M059J (cell line): ENCODE results near the gene VEGFB. TPM values are rescaled to one million over a fixed set of nuclear protein-coding genes. Genes with fewer than 3 reads are reported as not detected.

Experiments used
- DNase-seq: peaks from one replicate; pipeline ENCODE4 v3.0.0-alpha.2; 2012; ENCODE audit warnings: low read depth
- total RNA-seq: library from RNA; depleted of rRNA; stranded (reverse); fragments of >200 nt; shearing (Covaris generic); gene quantifications from 2 replicates; pipeline ENCODE4 v1.2.3, GENCODE V29; 2014; rRNA removed

The VEGFB gene, protein sequence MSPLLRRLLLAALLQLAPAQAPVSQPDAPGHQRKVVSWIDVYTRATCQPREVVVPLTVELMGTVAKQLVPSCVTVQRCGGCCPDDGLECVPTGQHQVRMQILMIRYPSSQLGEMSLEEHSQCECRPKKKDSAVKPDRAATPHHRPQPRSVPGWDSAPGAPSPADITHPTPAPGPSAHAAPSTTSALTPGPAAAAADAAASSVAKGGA
- 29.8 and 36.1 TPM in 2 replicates for total RNA-seq

DNA sequence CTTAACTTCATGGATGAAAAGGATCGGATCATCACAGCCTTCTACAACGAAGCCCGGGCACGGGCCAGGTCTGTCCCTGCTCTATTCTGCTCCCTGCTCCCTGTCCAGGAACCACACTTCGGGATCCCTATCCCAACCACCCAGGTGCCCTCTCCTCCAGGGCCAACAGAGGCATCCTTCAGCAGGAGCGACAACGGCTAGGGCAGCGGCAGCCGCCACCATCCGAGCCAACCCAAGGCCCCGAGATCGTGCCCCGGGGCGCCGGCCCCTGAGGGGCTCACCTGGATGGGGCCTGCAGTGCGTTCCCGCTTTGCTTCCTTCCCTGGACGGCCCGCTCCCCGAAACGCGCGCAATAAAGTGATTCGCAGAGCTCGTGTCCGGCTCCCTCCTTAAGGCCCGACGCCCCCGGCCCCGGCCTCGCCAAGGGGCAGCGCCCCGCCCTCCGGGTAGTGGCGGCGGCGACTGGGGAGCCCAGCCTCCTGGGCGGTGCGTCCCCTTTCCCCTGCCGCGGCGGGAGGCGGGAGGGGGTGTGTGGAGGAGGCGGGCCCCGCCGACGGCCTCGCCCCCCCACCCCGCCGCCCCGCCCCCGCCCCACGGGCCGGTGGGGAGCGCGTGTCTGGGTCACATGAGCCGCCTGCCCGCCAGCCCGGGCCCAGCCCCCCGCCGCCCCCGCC, at the start of gene VEGFB:
TSS of gene VEGFB (plus strand) at position 672 of the 674 bp plus-strand sequence. CDS start 250 bp downstream, outside the sequence.
- DNase-seq: peak; percentile 60

DNA sequence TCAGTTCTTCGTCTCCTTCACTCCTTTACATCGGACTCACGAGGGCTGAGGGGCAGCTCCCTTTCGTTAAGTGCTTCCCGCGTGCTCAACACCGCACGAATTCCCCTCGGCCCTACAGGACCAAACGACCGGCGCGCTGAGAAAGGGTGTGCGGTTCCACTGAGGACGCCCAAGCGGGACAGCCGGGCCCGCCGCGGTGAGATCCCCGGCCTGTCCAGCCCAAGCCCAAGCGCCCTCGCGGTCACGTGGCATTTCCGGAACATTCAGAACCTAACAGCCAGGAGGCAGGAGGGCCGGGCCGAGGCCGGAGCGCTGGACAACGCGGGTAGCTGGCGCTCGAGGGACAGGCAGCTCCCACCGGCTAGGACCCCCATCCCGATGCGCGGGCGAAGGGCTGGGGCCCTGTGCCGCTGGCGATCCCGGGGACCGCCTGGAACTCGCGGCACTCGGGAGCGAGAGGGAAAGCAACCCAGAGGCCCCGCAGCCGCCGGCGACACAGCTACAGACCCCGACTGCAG, 49.1 kb upstream of the VEGFB start:
- DNase-seq: peak; percentile 86

DNA sequence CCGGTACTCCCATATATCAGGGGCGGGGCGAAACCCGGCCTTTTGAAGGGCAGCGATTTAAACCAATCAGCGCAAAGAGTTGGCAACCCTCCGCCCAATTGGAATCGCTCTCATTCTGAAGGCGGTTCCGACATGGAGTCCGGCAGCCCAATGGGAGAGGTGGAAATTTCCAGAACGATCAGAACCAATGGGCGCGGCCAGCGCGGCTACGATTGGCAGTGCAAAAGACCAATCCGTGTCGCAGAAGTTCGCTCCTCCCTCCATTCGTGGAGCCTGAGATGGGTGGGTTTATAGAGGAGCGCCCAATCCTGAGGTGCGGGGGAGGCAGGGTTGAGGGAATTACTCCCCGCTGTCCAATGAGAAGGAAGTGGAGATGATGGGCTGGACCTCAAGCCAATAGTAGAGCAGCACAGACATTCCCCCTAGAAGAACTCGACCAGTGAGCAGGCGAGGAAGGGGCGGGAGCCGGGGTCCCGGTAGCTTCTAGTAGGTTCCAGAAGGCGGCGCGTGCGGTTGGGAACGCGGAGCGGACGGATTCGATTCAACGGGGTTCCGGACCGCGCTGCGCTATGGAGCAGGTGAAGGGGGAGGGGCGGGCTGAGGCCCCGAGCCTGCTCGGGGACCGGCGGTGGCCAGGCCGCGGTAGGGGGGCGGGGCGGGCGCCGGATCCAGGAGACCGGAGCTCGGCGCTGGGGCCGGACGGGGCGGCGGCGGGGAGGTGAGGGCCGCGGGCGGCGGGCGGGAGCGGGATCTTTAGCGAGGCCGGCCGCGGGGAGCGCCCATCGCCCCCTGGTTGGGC, 48.5 kb upstream of the VEGFB start, which contains the start of gene STIP1:
TSS of gene STIP1 (plus strand) at position 479 of the 799 bp plus-strand sequence. CDS start at position 570, 91 bp downstream.
- DNase-seq: peak; percentile 100

DNA sequence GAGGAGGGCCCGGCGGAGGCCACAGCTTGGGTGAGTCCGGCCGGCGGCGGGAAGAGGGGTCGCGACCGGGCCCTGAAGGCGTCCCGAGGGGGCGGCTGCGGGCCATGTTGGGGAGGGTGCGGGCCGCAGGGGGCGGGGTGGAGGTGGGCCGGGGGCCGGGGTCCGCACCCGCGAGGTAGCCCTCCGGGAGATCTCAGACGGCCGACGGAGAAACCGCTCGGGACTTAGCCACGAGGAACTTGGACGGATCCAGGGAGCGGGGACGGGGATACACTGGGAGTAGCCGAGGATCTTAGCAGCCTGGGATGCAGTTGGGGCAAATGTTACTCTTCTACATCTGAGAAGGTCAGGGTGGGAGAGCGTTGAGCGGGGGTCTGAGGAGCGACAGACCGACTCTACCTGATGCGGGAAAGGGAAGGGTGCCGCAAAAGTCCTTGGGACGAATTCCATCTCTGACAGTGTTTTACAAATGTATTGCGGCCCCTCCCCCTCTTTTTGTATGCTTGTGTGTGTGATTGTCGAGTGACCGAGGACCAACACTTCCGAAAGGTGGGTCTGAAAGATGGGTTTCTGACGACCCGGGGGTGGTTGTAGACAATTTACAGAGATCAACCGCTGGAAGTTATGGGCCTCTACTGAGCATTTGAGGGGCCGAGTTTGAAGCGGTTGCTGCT, 47.8 kb upstream of the VEGFB start:
- peak; percentile 27 for DNase-seq

DNA sequence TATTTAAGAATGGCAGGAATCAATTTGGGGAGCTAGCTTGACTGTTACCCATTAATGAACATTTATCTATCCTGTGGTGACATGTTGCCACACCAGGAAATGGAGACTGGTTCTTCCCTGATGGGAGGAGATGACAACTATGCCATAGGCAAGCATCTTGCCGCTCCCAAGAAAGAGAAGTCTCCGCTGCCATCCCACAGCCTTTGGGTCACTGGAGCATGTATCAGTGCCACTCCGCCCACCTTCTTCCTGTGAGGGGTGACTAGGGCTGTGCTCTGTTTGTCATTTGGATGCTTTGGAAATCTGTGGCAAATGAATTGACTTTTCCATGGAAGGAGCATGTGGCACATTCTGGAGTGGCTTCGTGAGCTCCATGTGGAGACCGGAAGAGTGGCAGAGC, 42.0 kb upstream of the VEGFB start:
- DNase-seq: no peak

DNA sequence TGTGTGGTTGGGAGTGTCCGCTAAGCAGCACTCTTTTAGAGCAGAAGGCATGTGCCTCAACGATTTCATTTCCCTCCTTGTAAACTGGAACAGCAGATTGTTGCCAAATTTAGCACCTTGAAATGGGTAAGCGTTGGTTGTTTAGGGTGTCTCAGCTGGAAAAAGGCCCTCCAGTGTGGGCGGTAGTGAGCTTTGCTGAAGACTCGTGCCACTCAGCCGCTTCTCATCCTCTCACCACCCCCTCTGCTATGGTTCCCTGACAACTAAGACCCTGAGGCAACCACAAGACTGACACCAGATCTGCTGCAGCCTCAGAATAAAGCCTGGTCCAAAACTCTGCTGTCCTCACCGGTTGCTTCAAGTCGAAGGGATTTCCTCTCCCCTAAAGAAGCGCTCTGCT, 37.8 kb upstream of the VEGFB start:
- no peak for DNase-seq

DNA sequence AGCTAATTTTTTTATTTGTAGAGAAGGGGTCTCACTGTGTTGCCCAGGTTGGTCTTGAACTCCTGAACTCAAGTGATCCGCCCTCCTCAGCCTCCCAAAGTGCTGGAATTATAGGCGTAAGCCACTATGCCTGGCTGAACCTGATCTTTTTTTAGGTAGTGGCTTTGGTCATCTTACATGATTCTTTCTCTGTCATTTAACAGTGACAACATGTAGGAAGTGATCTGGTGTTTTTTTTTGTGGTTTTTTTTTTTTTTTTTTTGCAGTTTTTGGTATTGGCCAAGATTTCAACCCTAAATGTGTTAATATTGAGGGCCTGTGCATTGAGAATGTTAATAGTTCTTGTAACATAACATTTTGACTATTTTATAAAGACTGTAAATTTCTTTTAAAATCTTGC, 35.9 kb upstream of the VEGFB start:
- DNase-seq: no peak

DNA sequence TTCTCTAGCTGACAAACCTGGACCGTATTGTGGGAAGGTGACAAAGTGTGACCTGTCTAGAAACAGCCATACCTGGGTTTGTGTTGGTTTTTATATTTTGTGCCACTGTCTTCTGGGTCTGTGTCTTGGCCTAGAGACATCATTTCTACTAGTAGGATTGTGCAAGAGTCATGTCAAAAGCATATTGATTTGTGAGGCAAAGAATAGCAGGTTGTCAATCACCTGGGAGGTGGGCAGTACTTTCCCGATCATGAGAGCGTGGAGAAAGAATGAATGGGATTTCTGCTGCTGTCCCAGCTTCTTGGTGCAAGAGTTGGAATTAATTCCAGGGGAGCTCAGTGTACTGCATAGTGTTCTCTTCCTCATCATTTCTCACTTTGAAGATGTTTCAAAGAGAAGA, 32.8 kb upstream of the VEGFB start:
- DNase-seq: no peak

DNA sequence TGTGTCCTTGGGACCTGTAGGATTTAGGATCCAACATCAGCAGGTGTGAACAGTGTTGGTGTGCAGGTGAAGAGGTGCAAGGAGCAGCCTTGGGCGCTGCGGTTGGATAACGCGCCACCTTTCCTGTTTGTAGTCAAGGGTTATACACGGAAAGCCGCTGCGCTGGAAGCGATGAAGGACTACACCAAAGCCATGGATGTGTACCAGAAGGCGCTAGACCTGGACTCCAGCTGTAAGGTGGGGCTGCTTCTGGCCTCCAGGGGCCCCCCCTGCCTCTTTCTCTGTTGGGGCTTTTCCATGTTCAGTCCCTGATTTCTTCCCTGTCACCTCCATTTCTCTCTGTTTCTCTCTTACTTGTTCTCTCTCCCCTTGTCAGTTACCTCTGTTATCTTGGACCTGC, 31.4 kb upstream of the VEGFB start:
- DNase-seq: no peak

DNA sequence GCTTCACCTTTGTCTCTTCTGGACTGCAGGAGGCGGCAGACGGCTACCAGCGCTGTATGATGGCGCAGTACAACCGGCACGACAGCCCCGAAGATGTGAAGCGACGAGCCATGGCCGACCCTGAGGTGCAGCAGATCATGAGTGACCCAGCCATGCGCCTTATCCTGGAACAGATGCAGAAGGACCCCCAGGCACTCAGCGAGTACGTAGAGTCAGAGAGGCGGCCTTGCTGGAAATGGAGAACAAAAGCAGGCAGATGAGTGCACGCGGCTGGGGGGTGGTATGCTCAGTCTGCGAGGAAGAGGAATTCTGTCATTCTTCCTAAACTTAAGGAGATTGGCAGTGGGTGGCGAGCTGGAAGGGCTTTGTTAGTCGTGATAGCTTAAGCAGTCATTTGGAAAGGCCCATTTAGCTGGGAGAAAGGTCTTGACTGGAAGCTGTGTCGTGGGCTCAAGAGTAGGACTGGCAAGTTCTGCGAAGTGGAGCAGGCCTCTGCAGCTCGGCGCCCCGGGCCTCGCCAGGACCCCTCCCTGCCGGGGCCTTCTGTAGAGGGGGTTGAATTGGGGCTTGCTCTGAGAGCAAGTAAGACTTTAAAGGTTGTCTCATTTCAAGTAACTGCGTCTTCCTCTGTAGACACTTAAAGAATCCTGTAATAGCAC, 30.8 kb upstream of the VEGFB start:
- DNase-seq: no peak

DNA sequence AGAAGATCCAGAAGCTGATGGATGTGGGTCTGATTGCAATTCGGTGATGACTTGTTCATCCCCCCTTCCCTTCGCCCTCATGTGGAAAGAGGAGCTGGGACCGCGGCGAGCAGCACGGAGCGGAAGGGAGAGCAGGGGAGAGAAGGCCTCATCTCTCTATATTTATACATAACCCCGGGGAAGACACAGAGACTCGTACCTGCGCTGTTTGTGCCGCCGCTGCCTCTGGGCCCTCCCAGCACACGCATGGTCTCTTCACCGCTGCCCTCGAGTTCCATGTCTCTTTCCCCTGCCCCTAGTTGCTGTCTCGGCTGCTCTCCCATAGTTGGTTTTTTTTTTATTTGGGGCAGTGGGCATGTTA, 30.3 kb upstream of the VEGFB start:
- no peak for DNase-seq

DNA sequence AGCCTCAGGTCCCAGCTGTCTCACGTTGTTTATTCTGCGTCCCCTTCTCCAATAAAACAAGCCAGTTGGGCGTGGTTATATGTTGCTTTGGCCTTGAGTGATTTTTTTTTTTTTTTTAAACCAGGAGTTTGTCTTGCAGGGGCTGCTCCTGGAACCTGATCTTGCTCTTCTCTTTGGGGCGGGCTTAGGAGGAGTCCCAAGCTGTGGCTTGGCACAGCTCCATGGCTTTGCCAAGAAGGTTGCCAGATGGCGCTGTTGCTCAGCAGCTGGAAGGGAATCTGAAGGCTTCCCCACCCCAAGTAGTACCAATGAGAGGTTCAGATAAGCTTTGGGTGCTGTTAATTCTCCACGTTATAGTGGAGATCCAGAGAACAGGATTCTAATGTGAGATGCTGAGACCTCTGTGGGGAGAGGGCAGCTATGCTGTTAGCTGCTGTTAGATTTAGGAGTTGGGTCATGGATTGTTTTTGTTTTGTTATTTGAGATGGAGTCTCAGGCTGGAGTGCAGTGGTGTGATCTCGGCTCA, 29.9 kb upstream of the VEGFB start:
- DNase-seq: peak; percentile 93

DNA sequence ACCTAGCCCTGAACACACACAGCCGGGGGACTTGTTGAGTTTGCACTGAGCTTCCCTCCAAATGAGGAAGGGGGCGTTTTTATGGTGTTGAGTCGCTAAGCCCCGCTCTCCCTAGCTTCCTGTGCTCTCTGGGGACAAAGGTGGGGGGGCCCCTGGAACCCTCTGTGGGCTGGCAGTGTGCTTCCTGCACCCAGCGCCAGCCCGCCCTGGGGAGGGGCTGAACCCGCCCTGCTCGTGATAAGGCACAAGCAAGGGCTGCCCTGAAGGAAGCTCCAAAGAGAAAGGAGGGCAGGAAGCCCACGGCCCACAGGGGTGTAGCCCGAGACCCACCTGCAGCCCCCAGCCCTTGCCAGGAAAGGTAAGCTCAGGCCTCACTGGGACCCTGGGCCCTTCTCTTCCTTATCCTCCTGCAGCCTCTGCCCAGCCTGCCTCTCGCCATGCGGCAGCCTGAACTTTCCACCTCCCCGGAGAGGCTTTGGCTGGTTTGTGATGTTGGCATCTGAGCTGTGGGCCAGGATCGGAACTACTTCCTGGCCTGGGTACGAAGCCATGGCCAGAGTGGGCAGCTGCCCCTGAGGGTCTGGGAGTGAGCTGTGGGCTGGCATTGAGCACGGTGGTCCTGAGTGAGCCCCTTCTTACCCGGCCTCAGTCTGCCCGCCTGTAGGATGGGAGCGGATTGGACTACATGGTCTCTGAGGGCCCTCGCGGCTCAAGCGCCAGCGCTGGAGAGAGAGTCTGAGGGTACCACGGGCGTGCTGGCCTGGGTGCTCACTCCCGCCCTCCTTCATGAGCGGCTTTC, 27.7 kb upstream of the VEGFB start, which contains the start of gene FERMT3:
TSS of gene FERMT3 (plus strand) at position 265 of the 799 bp plus-strand sequence. CDS start 644 bp downstream, outside the sequence.
- no peak for DNase-seq

DNA sequence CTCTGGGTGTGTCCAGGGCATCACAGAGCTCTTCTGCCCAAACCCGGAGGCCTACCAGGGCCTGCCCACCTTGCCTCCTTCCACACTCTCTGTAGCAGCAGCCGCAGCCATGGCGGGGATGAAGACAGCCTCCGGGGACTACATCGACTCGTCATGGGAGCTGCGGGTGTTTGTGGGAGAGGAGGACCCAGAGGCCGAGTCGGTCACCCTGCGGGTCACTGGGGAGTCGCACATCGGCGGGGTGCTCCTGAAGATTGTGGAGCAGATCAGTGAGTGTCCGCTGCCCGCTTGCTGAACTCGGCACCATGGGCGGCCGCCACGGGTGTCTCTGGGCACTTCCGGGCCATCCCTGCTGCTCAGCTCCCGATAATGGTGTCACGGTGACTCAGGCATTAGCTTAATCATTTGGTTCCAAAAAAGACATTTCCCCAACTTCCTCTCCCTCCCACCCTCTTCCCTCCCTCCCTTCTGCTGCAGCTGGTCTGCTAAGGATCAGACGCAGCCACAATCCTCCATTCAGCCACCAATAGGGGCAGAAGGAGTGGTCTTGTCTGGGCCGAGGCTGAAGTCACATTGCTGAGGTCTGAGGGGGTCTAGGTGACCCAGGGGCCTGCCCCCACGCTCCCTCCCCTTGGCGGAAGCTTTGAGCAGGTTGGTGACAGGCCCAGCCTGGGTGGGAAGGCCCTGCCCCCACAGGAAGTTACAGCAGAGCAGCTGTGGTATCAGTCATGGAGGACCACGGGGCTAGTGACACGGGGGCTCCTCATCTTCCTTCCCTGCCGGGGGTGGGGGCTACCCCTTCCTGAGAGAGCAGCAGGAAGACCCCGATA, 26.9 kb upstream of the VEGFB start:
- DNase-seq: peak; percentile 57

DNA sequence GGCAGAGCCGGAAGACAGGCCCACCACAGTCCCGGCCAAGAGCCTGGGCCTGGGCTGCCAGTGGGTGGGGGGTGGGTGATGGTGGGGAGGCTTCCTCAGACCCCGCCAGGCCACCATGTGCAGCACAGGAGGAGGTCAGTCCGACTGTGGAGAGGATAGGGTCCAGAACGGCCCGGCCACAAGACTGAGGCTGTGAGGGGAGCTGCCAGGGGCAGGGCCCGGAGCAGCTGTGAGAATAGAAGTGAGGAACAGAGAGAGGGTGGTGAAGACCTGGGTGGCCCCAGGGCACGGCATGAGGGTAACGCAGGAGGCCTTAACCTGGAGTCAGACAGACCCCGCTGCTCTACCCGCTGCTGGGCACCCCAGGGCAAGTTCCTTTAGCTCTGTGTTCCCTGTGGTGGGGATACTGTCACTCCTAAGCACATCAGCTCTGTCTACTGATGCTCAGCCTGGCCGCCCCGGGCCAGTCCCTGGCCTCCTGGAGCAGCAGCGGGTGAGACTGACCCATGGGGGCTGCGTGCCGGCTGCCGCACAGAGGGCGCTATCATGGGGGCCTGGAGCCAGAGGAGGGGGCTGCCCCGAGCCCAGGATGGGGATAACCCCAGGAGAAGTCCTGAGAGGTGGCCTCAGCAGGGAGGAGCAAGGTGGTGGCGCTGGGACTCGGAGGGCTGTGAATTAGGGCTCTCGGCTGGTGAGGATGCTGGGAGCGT, 26.1 kb upstream of the VEGFB start:
- DNase-seq: no peak

DNA sequence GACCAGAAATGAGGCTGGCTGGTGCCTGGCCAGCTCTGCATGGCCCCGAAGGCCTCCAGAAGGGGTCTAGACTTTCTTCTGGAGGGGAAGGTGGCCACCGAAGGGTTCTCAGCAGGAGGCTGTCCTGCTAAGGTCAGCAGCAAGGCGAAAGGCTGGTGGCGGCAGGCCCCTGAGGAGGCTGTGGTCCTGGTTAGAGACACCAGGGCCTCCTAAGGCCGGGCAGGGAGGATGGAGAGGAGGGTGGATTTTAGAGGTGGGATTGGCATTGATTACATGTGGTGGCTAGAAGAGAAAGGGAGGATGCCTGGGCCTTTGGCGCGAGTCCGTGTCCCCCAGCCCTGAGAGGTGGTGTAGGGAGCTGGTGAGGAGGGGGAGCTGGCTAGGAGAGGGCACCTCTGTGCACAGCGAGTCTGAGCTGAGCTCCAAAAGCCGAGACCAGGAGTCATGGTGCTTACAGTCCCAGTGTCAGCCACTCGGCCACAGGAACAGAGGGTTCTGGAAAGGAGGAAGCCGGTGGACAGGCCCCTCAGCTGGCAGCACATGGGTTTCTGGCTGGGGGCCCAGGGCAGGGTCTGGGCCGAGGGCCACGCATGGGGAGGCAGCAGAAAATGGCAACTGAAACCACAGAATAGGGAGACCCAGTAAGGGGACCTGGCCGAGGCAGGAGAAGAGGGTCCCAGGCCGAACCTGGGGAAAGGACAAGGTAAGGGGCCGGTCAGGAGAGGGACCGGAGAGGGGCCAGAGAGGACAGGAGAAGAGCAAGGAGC, 25.4 kb upstream of the VEGFB start:
- no peak for DNase-seq

DNA sequence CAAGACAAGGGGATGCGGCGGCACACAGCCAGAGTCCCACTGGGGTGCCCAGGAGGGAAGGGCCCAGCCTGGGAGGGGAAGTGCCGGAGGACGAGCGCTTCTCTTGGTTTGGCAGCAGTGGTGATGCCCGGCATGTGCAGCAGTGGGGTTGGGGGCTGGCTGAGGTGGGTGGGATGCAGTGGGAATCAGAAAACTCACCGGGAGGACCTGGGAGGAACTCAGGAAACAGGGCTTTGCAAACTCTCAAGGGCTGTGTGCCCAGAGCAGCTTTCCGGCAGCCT, 24.9 kb upstream of the VEGFB start:
- no peak for DNase-seq
